Activated gamma-delta T cell treated with anti-CD3 and anti-CD28 coated beads, Interleukin-2, amount 50 U/mL, for 16 hours (primary cell): ENCODE measurements around the gene TNRC6B.
"Not testable (repeated sequence)": the region's sequence is repeated elsewhere in the genome, so short reads cannot be mapped to it uniquely, and the experiment has no call there.

Experiments
- DNase-seq: peaks from one replicate; pipeline ENCODE4 v3.0.0-alpha.2; 2020; ENCODE audit warnings: low read depth

TNRC6B gene

GRCh38 chr22:40177738-40178416 is at the start of gene TNRC6B:
Gene TNRC6B (plus strand): TSS chr22:40177925. CDS start chr22:40178136, 211 bp downstream.
- DNase-seq, result peak; percentile 66

GRCh38 chr22:40128989-40129388 is 48.7 kb upstream of the TNRC6B start:
- DNase-seq, result peak; percentile 13

- DNase-seq, result no peak
Measured at GRCh38 chr22:40137132-40137531, 40.6 kb upstream of the TNRC6B start.

GRCh38 chr22:40138866-40139265 is 38.9 kb upstream of the TNRC6B start:
- DNase-seq, result no peak

GRCh38 chr22:40147388-40148176 is 30.1 kb upstream of the TNRC6B start:
- DNase-seq, result no peak

GRCh38 chr22:40153192-40153591 is 24.5 kb upstream of the TNRC6B start:
- DNase-seq, result no peak

GRCh38 chr22:40153705-40154104 is 24.0 kb upstream of the TNRC6B start:
- DNase-seq, result no peak

- DNase-seq, result no peak
Measured at GRCh38 chr22:40156001-40156516, 21.7 kb upstream of the TNRC6B start.

GRCh38 chr22:40156682-40157081 is 21.0 kb upstream of the TNRC6B start:
- not testable (repeated sequence) for DNase-seq

GRCh38 chr22:40157330-40157945 is 20.3 kb upstream of the TNRC6B start:
- no peak for DNase-seq

- DNase-seq, result no peak
Measured at GRCh38 chr22:40161194-40161593, 16.5 kb upstream of the TNRC6B start.

- not testable (repeated sequence) for DNase-seq
Measured at GRCh38 chr22:40165537-40165936, 12.2 kb upstream of the TNRC6B start.

GRCh38 chr22:40175611-40176244 is 2.0 kb upstream of the TNRC6B start:
- no peak for DNase-seq

GRCh38 chr22:40176921-40177737 is 596 bp upstream of the TNRC6B start:
- DNase-seq, result peak; percentile 65

- no peak for DNase-seq
Measured at GRCh38 chr22:40178417-40179409, 988 bp downstream of the TNRC6B start.

- DNase-seq, result no peak
Measured at GRCh38 chr22:40179526-40179925, 1.8 kb downstream of the TNRC6B start.

GRCh38 chr22:40180403-40180802 is 2.7 kb downstream of the TNRC6B start:
- DNase-seq, result no peak

- no peak for DNase-seq
Measured at GRCh38 chr22:40181323-40181722, 3.6 kb downstream of the TNRC6B start.

GRCh38 chr22:40182231-40182835 is 4.6 kb downstream of the TNRC6B start:
- no peak for DNase-seq
